Ovary (tissue), 3 donors: ENCODE measurements around the gene SLC2A13.

Experiments used
- EP300 ChIP-seq: sonication (generic); formaldehyde crosslinking; IDR thresholded peaks from one replicate; pipeline ENCODE4 v1.6.1; 2017; ENCODE audit warnings: antibody characterized with exemption
- POLR2A ChIP-seq: fragments of 450-650 bp; IDR thresholded peaks from one replicate; pipeline ENCODE4 v1.6.1; 2017; ENCODE audit warnings: antibody characterized with exemption, mild to moderate bottlenecking, moderate library complexity
- TF ChIP-seq, protein P1 (sequence below), 3 donors: fragments of 450-650 bp in 2 of 3; fragments of 200-600 bp in 1 of 3; IDR thresholded peaks; one replicate each; pipeline versions ENCODE4 v1.5.1 to v1.8.0; 2016 to 2022; ENCODE audit warnings: antibody characterized with exemption in 3 of 3, mild to moderate bottlenecking in 1 of 3
- donor health status: DM: no; HTN: no; CAD: no.

GRCh38 chr12:39798429-39798828, 307.5 kb downstream of the SLC2A13 start:
- TF ChIP-seq, protein P1, sequence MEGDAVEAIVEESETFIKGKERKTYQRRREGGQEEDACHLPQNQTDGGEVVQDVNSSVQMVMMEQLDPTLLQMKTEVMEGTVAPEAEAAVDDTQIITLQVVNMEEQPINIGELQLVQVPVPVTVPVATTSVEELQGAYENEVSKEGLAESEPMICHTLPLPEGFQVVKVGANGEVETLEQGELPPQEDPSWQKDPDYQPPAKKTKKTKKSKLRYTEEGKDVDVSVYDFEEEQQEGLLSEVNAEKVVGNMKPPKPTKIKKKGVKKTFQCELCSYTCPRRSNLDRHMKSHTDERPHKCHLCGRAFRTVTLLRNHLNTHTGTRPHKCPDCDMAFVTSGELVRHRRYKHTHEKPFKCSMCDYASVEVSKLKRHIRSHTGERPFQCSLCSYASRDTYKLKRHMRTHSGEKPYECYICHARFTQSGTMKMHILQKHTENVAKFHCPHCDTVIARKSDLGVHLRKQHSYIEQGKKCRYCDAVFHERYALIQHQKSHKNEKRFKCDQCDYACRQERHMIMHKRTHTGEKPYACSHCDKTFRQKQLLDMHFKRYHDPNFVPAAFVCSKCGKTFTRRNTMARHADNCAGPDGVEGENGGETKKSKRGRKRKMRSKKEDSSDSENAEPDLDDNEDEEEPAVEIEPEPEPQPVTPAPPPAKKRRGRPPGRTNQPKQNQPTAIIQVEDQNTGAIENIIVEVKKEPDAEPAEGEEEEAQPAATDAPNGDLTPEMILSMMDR (IDR thresholded peaks at IDR 0.05), result no peak
- TF ChIP-seq POLR2A, result no peak
- no peak for TF ChIP-seq EP300
